Neural crest cell (in vitro differentiated cells): ENCODE measurements around the gene JAG2. TPM values are rescaled to one million over a fixed set of nuclear protein-coding genes. Genes with fewer than 3 reads are reported as not detected.

Source experiments
- DNase-seq: peaks from one replicate; pipeline ENCODE4 v3.0.0; 2021; ENCODE audit warnings: low read depth, mixed read lengths, low spot score
- H3K27ac Mint-ChIP-seq: one replicate; pipeline ENCODE4 v1.8.0; 2021; ENCODE audit warnings: mild to moderate bottlenecking, mixed read lengths; ENCODE audit not compliant: unreplicated experiment
- H3K27me3 Mint-ChIP-seq: 2 replicates; pipeline ENCODE4 v1.8.0; 2021; ENCODE audit warnings: low read depth, mild to moderate bottlenecking, mixed read lengths
- H3K36me3 Mint-ChIP-seq: 2 replicates; pipeline ENCODE4 v1.8.0; 2021; ENCODE audit warnings: low read depth, mild to moderate bottlenecking, mixed read lengths
- H3K4me1 Mint-ChIP-seq: 2 replicates; pipeline ENCODE4 v1.8.0; 2021; ENCODE audit warnings: mixed read lengths
- H3K4me3 Mint-ChIP-seq: one replicate; pipeline ENCODE4 v1.8.0; 2021; ENCODE audit warnings: mild to moderate bottlenecking, mixed read lengths
- H3K9me3 Mint-ChIP-seq: 2 replicates; pipeline ENCODE4 v1.8.0; 2021; ENCODE audit warnings: mixed read lengths
- total RNA-seq: library from RNA; stranded (reverse); gene quantifications from 2 replicates; pipeline ENCODE4 v1.2.1, GENCODE V29; 2021
- TF ChIP-seq, protein P1 (sequence below): fragments of 200-600 bp; sonication (generic); conservative IDR thresholded peaks from 2 replicates; pipeline ENCODE4 v1.5.0; 2021; ENCODE audit warnings: antibody characterized with exemption, mild to moderate bottlenecking

JAG2 gene
- total RNA-seq, 1 donor from 2014 or later = 4.2 TPM

DNA sequence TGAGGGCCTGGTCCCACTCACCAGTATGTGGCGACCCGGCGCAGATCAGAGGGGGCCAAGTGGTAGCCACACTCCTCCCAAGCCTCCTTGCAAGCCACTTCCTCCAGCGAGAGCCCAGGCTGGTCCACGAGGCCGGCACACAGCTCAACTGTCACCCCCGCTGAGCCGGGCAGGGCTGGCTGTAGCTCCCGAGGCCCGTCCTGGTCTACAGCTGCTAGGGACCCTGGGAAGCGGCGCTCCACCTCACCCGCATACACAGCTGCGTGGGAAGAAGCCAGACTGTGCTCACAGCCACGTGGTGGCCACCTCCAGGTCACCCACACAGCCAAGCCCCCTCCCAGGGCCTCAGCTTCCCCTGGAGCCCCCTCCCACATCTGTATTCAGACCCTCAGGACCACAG lies 7.9 kb upstream of the JAG2 start:
- DNase-seq = no peak
- no peak overlapping the region for H3K27ac Mint-ChIP-seq
- H3K4me3 Mint-ChIP-seq = no peak overlapping the region
- H3K9me3 Mint-ChIP-seq = no peaks in the 10 kb centered on the region
- peaks cover 3% of the 10 kb centered on the region for H3K27me3 Mint-ChIP-seq
- no peaks in the 10 kb centered on the region for H3K4me1 Mint-ChIP-seq
- no peaks in the 10 kb centered on the region for H3K36me3 Mint-ChIP-seq
- TF ChIP-seq, protein P1, sequence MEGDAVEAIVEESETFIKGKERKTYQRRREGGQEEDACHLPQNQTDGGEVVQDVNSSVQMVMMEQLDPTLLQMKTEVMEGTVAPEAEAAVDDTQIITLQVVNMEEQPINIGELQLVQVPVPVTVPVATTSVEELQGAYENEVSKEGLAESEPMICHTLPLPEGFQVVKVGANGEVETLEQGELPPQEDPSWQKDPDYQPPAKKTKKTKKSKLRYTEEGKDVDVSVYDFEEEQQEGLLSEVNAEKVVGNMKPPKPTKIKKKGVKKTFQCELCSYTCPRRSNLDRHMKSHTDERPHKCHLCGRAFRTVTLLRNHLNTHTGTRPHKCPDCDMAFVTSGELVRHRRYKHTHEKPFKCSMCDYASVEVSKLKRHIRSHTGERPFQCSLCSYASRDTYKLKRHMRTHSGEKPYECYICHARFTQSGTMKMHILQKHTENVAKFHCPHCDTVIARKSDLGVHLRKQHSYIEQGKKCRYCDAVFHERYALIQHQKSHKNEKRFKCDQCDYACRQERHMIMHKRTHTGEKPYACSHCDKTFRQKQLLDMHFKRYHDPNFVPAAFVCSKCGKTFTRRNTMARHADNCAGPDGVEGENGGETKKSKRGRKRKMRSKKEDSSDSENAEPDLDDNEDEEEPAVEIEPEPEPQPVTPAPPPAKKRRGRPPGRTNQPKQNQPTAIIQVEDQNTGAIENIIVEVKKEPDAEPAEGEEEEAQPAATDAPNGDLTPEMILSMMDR = no peak

DNA sequence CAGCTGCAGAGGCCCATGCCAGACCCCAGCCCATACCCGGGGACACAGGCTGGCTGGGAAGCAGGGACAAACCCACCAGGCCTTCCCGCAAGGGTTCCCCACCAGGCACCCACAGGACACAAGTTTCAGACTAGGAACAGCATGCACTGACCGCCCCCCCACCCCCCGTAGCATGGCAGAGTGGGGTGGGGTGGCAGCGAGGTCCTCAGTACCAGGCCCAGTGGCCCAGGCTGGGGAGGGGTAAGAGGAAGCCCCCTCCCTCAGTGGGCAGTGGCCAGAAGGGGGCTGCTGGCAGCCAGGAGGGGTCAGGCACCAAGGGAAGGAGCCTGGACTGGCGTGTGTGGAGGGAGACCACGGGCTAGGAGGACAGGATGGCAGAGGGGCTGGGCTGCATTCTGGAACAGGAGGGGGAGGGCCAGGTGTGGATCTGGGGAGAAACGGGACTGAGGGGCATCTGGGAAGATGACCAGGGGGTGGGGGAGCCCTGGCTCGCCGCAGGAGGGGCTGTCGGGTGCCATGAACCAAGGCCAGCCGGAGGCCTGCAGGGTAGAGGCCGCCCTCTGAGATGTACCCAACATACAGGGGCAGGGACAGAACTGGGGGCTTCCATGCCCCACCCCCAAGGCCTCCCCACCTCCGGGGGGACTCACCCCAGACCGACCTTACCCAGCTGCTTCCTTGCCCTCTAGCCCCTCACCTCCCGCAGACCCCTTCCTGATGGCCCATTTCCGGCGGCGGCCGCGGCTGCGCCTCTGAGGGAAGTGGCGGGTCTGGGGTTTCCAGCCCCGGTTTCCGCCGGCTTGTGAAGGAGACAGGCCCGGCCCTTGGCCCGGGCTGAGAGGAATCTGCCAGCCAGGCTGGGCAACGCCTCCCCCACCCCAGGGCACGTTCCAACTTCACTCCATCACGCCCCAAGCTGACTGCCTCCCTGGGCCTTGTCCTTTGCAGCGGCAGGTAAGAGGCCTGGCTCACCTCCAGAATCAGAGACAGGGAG lies 5.6 kb upstream of the JAG2 start:
- Mint-ChIP-seq H3K4me1 (peaks cover 7% of the 10 kb centered on the region), H3K27ac (no peak overlapping the region), H3K27me3 (peaks cover 12% of the 10 kb centered on the region), H3K36me3 (no peaks in the 10 kb centered on the region), H3K4me3 (no peak overlapping the region), H3K9me3 (no peaks in the 10 kb centered on the region)
- TF ChIP-seq, protein P1 = no peak
- DNase-seq = no peak

DNA sequence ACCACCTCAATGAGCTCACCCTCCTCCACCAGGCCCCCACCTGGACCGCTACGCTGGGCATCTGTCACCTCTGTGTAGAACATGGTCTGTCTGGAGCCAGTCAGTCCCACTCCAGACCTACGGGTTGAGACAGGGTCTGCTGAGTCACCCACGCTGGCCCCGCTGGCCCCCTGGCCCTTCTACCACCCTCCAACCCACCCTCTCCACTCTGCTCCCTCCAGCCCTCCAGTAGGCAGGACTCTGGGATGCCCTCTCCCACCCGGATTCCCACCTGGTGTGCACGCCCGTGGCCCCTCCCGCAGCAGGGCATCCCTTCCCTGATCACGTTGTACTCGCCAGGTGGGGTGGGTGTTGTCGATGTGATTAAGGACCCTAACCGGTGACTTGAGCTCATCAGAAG lies 4.6 kb upstream of the JAG2 start:
- no peaks in the 10 kb centered on the region for H3K9me3 Mint-ChIP-seq
- TF ChIP-seq, protein P1 = no peak
- H3K36me3 Mint-ChIP-seq = no peaks in the 10 kb centered on the region
- no peak overlapping the region for H3K27ac Mint-ChIP-seq
- peaks cover 13% of the 10 kb centered on the region for H3K27me3 Mint-ChIP-seq
- no peak overlapping the region for H3K4me3 Mint-ChIP-seq
- peaks cover 7% of the 10 kb centered on the region for H3K4me1 Mint-ChIP-seq
- no peak for DNase-seq

DNA sequence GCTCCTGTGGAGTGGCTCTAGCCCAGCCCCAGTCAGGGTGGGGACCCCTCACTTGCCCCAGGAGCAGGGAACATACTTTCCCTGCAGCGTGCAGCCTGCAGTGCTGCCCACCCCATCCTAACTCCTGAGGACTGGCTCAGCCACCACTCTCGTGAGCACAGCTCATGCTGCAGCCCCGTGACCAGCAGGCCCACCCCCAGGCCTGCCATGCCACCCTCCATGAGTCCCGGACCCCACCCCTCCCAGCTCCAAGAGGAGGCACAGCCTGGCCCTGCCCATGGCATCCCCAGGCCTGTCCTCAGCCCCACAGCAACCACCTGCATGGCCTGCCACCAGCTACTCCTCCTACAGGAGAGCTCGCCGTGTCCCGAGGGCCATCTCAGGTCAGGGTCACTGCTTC lies 3.9 kb upstream of the JAG2 start:
- TF ChIP-seq, protein P1 = no peak
- no peak overlapping the region for H3K27ac Mint-ChIP-seq
- no peak overlapping the region for H3K4me3 Mint-ChIP-seq

DNA sequence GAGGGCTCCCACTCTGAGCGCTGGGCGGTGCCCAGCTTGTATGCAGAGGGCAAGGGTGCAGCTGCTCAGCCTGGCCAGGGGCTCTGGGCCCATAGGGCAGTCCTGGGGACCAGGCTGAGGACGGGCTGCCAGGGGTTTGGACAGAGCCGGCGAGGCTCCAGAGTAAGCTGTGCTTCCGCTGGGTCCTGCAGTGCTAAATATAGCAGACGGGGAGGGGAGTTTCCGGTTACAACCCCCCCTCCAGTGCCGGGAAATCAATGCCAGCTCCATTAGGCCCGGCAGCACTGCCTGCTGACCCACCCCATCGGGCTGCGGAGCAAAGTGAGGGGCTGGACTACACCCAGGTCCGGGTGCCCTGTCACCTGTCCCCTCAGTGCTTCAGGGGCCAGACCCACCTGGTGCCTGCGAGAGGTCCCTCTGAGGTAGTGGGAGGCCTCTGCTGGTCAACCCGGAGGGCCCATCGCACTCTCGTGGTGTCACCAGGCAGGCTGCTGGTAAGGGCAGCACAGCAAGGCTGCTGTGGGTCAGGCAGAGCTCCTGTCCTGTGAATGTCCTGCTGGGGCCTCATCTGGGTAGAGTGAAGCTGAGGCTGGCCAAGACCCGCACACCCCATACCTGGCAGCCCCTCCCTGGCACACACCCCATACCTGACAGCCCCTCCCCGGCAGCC lies 2.6 kb upstream of the JAG2 start:
- no peak overlapping the region for H3K27ac Mint-ChIP-seq
- H3K36me3 Mint-ChIP-seq = no peaks in the 10 kb centered on the region
- H3K9me3 Mint-ChIP-seq = no peaks in the 10 kb centered on the region
- no peak for DNase-seq
- H3K27me3 Mint-ChIP-seq = peaks cover 21% of the 10 kb centered on the region
- H3K4me3 Mint-ChIP-seq = no peak overlapping the region
- H3K4me1 Mint-ChIP-seq = peaks cover 7% of the 10 kb centered on the region
- TF ChIP-seq, protein P1 = no peak

More for the DNA sequence above, 3.9 kb upstream of the JAG2 start:
- Mint-ChIP-seq H3K9me3 (no peaks in the 10 kb centered on the region), H3K36me3 (no peaks in the 10 kb centered on the region), H3K4me1 (peaks cover 7% of the 10 kb centered on the region), H3K27me3 (peaks cover 13% of the 10 kb centered on the region)
- no peak for DNase-seq
